HG03060 (cell line): ENCODE results near the gene DNAJC10.
"Not testable (repeated sequence)": the region's sequence is repeated elsewhere in the genome, so short reads cannot be mapped to it uniquely, and the experiment has no call there.

Source experiments
- ATAC-seq: cut with Tn5 transposase; IDR thresholded peaks from one replicate; pipeline ENCODE4 v1.9.1; 2021; ENCODE audit warnings: low read depth, moderate number of reproducible peaks; ENCODE audit not compliant: unreplicated experiment

The DNAJC10 gene

DNA sequence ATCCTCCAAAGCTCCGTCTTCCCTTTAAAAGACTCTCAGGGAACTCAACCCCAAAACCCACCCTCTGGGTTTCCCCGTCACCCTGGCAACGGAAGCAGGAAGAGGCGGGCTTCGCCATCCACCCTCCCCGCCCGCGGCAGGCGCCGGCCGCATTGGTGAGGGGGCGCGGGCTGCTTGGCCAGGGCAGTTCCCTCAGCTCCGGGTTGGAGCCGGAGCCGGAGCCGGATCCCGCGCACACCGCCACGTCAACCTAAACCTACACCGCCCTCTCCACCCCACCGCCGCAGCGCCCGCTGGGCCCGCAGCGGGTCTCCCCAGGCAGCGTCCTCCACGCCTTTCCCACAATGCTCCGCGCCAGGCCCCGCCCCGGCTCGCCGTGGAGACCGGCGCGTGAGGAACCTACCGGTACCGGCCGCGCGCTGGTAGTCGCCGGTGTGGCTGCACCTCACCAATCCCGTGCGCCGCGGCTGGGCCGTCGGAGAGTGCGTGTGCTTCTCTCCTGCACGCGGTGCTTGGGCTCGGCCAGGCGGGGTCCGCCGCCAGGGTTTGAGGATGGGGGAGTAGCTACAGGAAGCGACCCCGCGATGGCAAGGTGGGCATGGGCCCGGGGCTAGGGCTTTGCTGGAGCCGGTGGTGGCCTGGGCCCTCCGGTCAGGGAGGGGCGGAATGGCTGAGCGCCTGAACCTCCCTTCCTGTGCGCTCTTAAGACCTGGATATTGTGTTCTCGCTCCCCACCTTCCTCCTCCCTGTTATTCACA, at the start of gene DNAJC10:
Gene DNAJC10, plus strand, starts transcription at position 366 of the 758 bp plus-strand sequence. CDS start 1,830 bp downstream, outside the sequence.
- ATAC-seq, result peak; percentile 65

GRCh38 chr2:182666674-182667314, 49.3 kb upstream of the DNAJC10 start:
- no peak for ATAC-seq

DNA sequence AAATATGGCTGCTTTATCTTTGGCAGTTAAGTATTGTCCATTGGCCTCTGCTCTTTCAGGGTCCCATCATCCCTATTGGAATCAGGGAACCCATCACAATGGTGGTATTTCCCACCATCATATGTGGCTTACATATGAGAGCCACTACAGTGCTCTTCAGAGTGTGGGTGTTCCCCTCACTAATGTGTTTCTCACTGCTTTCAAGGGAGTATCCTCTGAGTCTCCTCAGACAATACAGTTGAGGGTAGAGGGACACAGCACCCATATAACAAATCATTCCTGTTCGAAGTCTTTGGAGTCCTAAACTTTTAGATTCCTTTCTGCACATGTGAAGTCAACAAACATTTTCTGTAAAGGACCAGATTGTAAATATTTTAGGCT, 48.8 kb upstream of the DNAJC10 start:
- no peak for ATAC-seq

- no peak for ATAC-seq
Observed at GRCh38 chr2:182668671-182669070, 47.4 kb upstream of the DNAJC10 start.

GRCh38 chr2:182672466-182673165, 43.4 kb upstream of the DNAJC10 start:
- no peak for ATAC-seq

DNA sequence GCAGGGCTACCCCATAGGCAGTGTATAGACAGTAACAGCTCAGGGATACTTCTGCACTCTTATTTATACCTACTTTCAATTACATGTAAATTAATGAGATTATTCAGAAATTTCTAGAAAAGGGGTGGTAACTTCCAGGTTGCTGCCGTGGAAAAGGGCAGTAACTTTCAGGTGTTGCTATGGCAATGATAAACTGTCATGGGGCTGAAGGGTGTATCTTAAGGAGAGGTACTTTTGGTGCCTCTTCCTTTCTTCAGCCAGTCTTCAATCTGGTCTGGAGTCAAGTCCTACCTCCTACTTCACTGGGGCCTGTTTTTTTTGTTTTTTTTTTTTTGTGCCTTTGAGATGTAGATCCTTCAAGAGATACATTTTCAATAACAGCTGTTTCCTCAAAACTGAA, 35.2 kb upstream of the DNAJC10 start:
- ATAC-seq, result no peak

DNA sequence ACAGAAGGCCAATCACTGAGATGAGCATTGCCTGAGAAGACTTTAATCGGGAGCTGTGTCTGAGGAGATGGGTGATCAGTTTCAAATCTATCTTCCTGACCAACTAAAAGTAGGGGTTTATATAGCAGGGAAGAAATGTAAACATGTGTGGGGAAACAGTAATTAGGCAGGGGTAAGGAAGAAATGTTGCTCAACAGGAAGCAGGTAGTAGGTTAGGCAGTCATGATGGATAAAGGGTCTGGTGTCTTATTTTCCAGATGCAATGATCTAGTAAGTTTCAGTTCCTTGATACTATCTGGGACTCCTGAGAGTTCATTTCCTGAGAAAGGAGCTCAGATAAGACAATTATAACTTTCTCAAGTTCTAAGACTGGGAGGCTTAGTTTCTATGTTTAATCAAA, 33.8 kb upstream of the DNAJC10 start:
- no peak for ATAC-seq

GRCh38 chr2:182685559-182685958, 30.5 kb upstream of the DNAJC10 start:
- no peak for ATAC-seq

DNA sequence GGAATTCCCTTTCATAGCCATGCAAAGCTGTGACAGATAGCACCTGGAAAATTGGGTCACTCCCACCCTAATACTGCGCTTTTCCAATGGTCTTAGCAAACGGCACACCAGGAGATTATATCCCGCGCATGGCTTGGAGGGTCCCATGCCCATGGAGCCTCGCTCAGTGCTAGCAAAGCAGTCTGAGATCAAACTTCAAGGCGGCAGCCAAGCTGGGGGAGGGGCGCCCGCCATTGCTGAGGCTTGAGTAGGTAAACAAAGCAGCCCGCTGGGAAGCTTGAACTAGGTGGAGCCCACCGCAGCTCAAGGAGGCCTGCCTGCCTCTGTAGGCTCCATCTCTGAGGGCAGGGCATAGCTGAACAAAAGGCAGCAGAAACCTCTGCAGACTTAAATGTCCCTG, 29.3 kb upstream of the DNAJC10 start:
- not testable (repeated sequence) for ATAC-seq

GRCh38 chr2:182694189-182694588, 21.9 kb upstream of the DNAJC10 start:
- ATAC-seq, result no peak

- no peak for ATAC-seq
Observed at GRCh38 chr2:182695776-182696175, 20.3 kb upstream of the DNAJC10 start.

DNA sequence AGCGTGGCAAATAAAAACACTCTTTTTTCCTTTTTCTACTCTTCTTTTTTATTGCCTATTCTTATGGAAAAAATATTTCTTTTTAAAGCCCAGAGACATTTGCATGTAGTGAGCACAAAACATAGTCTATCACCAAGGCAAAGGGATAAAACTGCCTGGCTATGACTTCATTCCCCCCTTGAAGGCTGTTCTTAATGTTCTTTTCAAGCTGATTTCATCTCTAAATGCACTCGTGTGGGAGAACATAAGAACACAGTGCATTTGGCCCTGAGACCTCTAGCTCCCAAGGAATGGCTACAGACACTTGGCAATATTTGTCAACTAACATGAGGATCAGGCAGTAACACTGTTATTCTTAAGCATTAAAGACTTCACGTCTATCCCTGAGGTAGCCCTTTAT, 17.4 kb upstream of the DNAJC10 start:
- no peak for ATAC-seq

DNA sequence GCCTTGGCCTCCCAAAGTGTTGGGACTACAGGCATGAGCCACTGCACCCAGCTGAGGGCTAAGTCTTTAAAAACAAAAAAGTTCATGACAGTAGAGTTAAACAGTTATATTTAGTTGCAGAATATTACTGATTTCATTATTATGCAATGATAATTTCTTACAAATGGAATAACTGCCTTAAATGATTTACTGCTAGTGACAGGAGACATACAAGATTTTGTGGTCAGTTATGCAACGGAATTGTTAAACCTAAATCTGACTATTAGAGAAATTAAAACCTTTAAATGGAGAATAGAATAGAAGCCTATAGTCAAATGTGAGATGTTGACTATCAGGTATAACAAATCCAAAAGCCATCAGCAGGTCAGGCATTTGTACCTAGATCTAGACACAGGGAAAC, 10.3 kb upstream of the DNAJC10 start:
- no peak for ATAC-seq

- no peak for ATAC-seq
Observed at GRCh38 chr2:182706751-182707150, 9.3 kb upstream of the DNAJC10 start.

GRCh38 chr2:182713601-182714000, 2.5 kb upstream of the DNAJC10 start:
- ATAC-seq, result no peak

DNA sequence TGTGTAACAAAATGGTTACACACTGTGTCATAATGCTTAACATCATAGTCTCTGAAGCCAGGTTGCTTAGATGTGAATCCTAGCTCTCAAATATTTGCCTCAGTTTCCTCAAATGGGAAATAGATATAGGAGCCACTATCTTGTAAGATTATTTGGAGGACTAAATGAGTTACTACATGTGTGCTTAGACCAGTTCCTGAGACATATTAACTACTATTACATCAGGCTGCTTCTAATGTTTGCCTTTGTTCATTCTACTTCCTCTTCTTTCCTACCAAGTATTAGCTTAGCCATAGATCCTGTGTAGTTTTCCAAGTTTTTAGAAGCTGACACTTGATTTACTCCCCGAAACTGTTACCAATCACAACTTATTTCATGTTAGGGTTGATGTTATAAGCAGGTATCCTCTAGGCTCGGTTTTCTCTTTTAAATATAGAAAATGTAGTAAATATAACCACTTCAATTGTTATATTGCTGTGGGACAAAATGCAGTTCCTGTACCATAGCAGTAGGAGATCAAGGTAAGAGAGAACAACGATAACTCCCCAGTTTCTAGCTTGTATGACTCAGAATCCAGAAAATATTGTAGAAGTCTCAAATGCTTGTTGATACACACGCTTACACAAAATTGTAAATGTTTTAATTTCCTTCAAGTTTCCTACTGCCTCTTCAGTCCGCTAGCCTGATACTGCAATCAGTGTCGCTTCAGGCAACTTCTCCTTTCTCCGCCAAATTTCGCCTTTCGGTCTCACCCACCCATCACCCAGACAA, 751 bp upstream of the DNAJC10 start:
- ATAC-seq, result no peak

DNA sequence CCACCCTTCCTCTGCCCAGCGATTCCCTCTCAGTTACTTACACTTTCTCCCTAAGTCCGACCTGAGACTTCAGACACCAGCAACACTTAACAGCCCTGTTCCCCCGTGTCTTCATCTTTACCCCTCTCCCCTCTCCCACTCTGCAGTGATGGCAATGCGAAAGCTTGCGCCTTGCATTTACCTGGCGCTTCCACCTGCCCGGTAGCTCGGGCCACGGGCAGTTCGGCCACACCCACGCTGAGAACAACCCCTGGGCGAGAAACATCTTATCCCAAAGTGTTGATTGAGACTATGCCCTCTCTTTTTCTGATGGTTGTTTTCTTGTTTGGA, 558 bp downstream of the DNAJC10 start:
- ATAC-seq, result no peak

GRCh38 chr2:182717416-182717815, 1.4 kb downstream of the DNAJC10 start:
- no peak for ATAC-seq

GRCh38 chr2:182717816-182718215, 1.8 kb downstream of the DNAJC10 start:
- no peak for ATAC-seq

DNA sequence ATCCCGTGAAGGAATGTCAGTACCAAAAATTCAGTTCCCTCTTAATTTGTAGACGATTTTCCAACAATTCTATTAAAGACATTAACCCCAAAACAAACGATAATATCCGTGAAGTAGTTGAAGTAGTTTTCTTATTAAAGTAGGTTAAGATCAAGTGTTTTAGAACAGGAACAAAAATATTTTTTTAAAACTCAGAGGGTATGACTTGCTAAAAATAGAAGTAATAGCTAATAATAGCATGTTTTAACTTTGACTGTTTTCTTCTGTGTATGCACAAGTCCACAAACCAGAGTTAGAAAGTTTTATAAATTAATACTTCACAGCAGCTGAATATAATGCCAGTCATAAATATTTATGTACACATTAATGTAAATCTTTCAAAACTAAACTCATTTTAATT, 2.4 kb downstream of the DNAJC10 start:
- no peak for ATAC-seq

GRCh38 chr2:182719116-182719515, 3.1 kb downstream of the DNAJC10 start:
- ATAC-seq, result not testable (repeated sequence)
